ENCODE data around the gene C2orf42.

Gene C2orf42

GRCh38 chr2:70116936-70117552 is 73.8 kb downstream of the C2orf42 start:
- TF ChIP-seq FOXM1 (IDR thresholded peaks at IDR 0.05; ENCODE audit: borderline replicate concordance, low read depth) (no peak), ZBTB7A (IDR thresholded peaks at IDR 0.05; ENCODE audit: low read depth) (no peak), USF1 (IDR thresholded peaks at IDR 0.05) (no peak), RAD21 (IDR thresholded peaks at IDR 0.05; ENCODE audit: low read depth) (no peak), TEAD4 (IDR thresholded peaks at IDR 0.05) (no peak), NFIC (IDR thresholded peaks at IDR 0.05) (no peak), REST (IDR thresholded peaks at IDR 0.05; ENCODE audit: low read depth) (no peak), TAF1 (IDR thresholded peaks at IDR 0.05; ENCODE audit: low read depth) (no peak), CEBPB (IDR thresholded peaks at IDR 0.05) (no peak), EP300 (IDR thresholded peaks at IDR 0.05; ENCODE audit: borderline replicate concordance) (peak; percentile 68; the same call in 1 of the 2 replicates), MAX (IDR thresholded peaks at IDR 0.05) (no peak), EGR1 (IDR thresholded peaks at IDR 0.05) (no peak), TCF12 (IDR thresholded peaks at IDR 0.05; ENCODE audit: low read depth) (0 out of 2 replicates have a peak, but pooled peaks have one; percentile 19), YY1 (IDR thresholded peaks at IDR 0.05; ENCODE audit: low read depth) (no peak), CREB1 (IDR thresholded peaks at IDR 0.05; ENCODE audit: low read depth) (no peak)

GRCh38 chr2:70115646-70116442 is 75.0 kb downstream of the C2orf42 start:
- TF ChIP-seq TCF12 (IDR thresholded peaks at IDR 0.05; ENCODE audit: low read depth) (no peak), RAD21 (IDR thresholded peaks at IDR 0.05; ENCODE audit: low read depth) (no peak), YY1 (IDR thresholded peaks at IDR 0.05; ENCODE audit: low read depth) (no peak)

GRCh38 chr2:70113359-70114070 is 77.3 kb downstream of the C2orf42 start:
- TF ChIP-seq EGR1 (IDR thresholded peaks at IDR 0.05), result no peak
- no peak for TF ChIP-seq TCF12 (IDR thresholded peaks at IDR 0.05; ENCODE audit: low read depth)
- no peak for TF ChIP-seq ZBTB7A (IDR thresholded peaks at IDR 0.05; ENCODE audit: low read depth)
- no peak for TF ChIP-seq RAD21 (IDR thresholded peaks at IDR 0.05; ENCODE audit: low read depth)
- TF ChIP-seq CREB1 (IDR thresholded peaks at IDR 0.05; ENCODE audit: low read depth), result no peak
- TF ChIP-seq REST (IDR thresholded peaks at IDR 0.05; ENCODE audit: low read depth), result no peak
- TF ChIP-seq NFIC (IDR thresholded peaks at IDR 0.05), result no peak
- TF ChIP-seq TAF1 (IDR thresholded peaks at IDR 0.05; ENCODE audit: low read depth), result no peak
- TF ChIP-seq FOXM1 (IDR thresholded peaks at IDR 0.05; ENCODE audit: borderline replicate concordance, low read depth), result no peak

- peak; percentile 86 for TF ChIP-seq NFIC (IDR thresholded peaks at IDR 0.05)
- no peak for TF ChIP-seq CREB1 (IDR thresholded peaks at IDR 0.05; ENCODE audit: low read depth)
- no peak for TF ChIP-seq USF1 (IDR thresholded peaks at IDR 0.05)
These were observed 78.8 kb downstream of the C2orf42 start for GRCh38 chr2:70111752-70112591.
